K562 (cell line): ENCODE results near the gene DNAJC6. TPM values are rescaled to one million over a fixed set of nuclear protein-coding genes. Genes with fewer than 3 reads are reported as not detected.

ENCODE experiments used
- HMGN3 ChIP-seq: IDR thresholded peaks from 2 replicates; pipeline ENCODE4 v1.6.1; 2011; ENCODE audit warnings: borderline replicate concordance, low read depth, mild to moderate bottlenecking, mixed read lengths, low read length; ENCODE audit not compliant: insufficient read length; ENCODE audit errors: extremely low read depth
- MCM7 ChIP-seq, 2 experiments: fragments of 450-650 bp; IDR thresholded peaks; 2 replicates each; pipeline ENCODE4 v1.6.1; 2016 to 2018
- MEF2A ChIP-seq: IDR thresholded peaks from 2 replicates; pipeline ENCODE4 v1.6.1; 2011; ENCODE audit warnings: low read depth, mild to moderate bottlenecking, low read length, moderate library complexity; ENCODE audit not compliant: control insufficient read depth
- RAD51 ChIP-seq: fragments of 450-650 bp; IDR thresholded peaks from 2 replicates; pipeline ENCODE4 v1.7.1; 2016; ENCODE audit warnings: low read depth, mild to moderate bottlenecking, borderline replicate concordance
- SMARCA5 ChIP-seq: fragments of 450-650 bp; IDR thresholded peaks from 2 replicates; pipeline ENCODE4 v1.6.1; 2016
- ZNF431 ChIP-seq: sonication (generic); formaldehyde crosslinking; IDR thresholded peaks from 2 replicates; pipeline ENCODE4 v1.8.0; 2022; ENCODE audit warnings: mild to moderate bottlenecking, missing genetic modification reagents
- ZNF644 ChIP-seq: fragments of 200-800 bp; sonication (Bioruptor generic); IDR thresholded peaks from 2 replicates; pipeline ENCODE4 v1.6.1; 2016; ENCODE audit warnings: low read depth, missing genetic modification characterization, missing compliant biosample characterization
- ZNF79 ChIP-seq: fragments of 250-450 bp; sonication (Bioruptor Pico); IDR thresholded peaks from 2 replicates; pipeline ENCODE4 v1.4.0; 2020; ENCODE audit warnings: low read depth, mild to moderate bottlenecking, moderate library complexity
- polyA plus RNA-seq, 8 experiments: library from polyadenylated mRNA; depleted of rRNA in 4 of 8; stranded (reverse) in 5 of 8; unstranded in 3 of 8; fragments of >200 nt; fragmentation: Nextera tagmentation in 2 of 8; fragmentation: Illumina TruSeq in 1 of 8; extraction: Ambion mirVana in 2 of 8; extraction: Trizol in 1 of 8; gene quantifications; 2 replicates each; pipeline versions ENCODE4 v1.2.1 to v1.2.3, GENCODE V29; 2011 to 2014; ENCODE audit warnings: inconsistent platforms in 1 of 8, missing spikeins in 1 of 8
- total RNA-seq, 7 experiments: library from RNA; depleted of rRNA in 6 of 7; stranded (reverse); fragments of >200 nt in 6 of 7; fragmentation: Illumina TruSeq in 2 of 7; extraction: Trizol in 2 of 7; gene quantifications; 2 replicates each; pipeline versions ENCODE4 v1.2.1 to v1.2.3, GENCODE V29; 2011 to 2021; ENCODE audit warnings: low replicate concordance in 1 of 7
- TF ChIP-seq, protein P1 (sequence below): fragments of 450-650 bp; IDR thresholded peaks from 2 replicates; pipeline ENCODE4 v1.6.1; 2016; ENCODE audit warnings: mild to moderate bottlenecking, moderate library complexity
- TF ChIP-seq, protein P2 (sequence below), 2 experiments: IDR thresholded peaks; 2 replicates each; pipeline ENCODE4 v1.6.1; 2012; ENCODE audit warnings: improper control_type of control experiment in 2 of 2, low read depth in 2 of 2, low read length in 2 of 2, borderline replicate concordance in 1 of 2
- TF ChIP-seq, protein P3 (sequence below): fragments of 450-650 bp; IDR thresholded peaks from 2 replicates; pipeline ENCODE4 v1.6.1; 2017; ENCODE audit warnings: antibody characterized with exemption

Gene DNAJC6
- total and polyA plus RNA-seq, 9 of the 15 experiments (the other 6 are each of a cell fraction or from before 2014, with no cell fraction given), result 6.7 to 78.7 (median 28.0) TPM

DNA sequence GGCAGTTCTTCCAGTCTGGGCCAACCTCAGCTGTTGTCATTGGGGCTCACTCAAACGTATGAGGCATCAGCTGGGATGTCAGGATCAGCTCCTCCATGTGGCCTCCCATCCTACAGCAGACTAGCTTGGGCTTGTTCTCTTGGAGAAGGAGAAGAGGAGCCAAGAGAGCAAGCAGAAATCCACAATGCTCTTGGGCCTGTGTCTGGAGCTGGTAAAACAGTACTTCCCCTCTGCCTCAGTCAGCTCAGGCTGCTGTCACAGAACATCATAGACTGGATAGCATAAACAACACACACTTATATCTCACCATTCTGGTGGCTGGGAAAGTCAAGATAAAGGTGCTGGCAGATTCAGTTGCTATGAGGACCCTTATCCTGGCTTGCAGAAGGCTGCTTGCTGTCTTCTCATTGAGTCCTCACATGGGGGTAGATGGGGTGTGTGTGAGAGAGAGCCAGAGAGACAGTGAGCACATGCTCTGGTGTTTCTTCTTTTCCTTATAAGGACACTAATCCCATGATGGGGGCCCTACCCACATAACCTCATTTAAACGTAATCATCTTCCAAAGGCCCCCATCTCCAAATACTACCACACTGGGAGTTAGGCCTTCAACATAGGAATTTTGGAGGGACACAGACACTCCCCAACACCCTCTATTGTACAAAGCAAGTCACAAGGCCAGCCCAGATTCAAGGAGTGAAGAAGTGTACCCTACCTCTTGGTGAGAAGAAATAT is 16.3 kb upstream of the DNAJC6 start (continued):
- TF ChIP-seq, protein P1, sequence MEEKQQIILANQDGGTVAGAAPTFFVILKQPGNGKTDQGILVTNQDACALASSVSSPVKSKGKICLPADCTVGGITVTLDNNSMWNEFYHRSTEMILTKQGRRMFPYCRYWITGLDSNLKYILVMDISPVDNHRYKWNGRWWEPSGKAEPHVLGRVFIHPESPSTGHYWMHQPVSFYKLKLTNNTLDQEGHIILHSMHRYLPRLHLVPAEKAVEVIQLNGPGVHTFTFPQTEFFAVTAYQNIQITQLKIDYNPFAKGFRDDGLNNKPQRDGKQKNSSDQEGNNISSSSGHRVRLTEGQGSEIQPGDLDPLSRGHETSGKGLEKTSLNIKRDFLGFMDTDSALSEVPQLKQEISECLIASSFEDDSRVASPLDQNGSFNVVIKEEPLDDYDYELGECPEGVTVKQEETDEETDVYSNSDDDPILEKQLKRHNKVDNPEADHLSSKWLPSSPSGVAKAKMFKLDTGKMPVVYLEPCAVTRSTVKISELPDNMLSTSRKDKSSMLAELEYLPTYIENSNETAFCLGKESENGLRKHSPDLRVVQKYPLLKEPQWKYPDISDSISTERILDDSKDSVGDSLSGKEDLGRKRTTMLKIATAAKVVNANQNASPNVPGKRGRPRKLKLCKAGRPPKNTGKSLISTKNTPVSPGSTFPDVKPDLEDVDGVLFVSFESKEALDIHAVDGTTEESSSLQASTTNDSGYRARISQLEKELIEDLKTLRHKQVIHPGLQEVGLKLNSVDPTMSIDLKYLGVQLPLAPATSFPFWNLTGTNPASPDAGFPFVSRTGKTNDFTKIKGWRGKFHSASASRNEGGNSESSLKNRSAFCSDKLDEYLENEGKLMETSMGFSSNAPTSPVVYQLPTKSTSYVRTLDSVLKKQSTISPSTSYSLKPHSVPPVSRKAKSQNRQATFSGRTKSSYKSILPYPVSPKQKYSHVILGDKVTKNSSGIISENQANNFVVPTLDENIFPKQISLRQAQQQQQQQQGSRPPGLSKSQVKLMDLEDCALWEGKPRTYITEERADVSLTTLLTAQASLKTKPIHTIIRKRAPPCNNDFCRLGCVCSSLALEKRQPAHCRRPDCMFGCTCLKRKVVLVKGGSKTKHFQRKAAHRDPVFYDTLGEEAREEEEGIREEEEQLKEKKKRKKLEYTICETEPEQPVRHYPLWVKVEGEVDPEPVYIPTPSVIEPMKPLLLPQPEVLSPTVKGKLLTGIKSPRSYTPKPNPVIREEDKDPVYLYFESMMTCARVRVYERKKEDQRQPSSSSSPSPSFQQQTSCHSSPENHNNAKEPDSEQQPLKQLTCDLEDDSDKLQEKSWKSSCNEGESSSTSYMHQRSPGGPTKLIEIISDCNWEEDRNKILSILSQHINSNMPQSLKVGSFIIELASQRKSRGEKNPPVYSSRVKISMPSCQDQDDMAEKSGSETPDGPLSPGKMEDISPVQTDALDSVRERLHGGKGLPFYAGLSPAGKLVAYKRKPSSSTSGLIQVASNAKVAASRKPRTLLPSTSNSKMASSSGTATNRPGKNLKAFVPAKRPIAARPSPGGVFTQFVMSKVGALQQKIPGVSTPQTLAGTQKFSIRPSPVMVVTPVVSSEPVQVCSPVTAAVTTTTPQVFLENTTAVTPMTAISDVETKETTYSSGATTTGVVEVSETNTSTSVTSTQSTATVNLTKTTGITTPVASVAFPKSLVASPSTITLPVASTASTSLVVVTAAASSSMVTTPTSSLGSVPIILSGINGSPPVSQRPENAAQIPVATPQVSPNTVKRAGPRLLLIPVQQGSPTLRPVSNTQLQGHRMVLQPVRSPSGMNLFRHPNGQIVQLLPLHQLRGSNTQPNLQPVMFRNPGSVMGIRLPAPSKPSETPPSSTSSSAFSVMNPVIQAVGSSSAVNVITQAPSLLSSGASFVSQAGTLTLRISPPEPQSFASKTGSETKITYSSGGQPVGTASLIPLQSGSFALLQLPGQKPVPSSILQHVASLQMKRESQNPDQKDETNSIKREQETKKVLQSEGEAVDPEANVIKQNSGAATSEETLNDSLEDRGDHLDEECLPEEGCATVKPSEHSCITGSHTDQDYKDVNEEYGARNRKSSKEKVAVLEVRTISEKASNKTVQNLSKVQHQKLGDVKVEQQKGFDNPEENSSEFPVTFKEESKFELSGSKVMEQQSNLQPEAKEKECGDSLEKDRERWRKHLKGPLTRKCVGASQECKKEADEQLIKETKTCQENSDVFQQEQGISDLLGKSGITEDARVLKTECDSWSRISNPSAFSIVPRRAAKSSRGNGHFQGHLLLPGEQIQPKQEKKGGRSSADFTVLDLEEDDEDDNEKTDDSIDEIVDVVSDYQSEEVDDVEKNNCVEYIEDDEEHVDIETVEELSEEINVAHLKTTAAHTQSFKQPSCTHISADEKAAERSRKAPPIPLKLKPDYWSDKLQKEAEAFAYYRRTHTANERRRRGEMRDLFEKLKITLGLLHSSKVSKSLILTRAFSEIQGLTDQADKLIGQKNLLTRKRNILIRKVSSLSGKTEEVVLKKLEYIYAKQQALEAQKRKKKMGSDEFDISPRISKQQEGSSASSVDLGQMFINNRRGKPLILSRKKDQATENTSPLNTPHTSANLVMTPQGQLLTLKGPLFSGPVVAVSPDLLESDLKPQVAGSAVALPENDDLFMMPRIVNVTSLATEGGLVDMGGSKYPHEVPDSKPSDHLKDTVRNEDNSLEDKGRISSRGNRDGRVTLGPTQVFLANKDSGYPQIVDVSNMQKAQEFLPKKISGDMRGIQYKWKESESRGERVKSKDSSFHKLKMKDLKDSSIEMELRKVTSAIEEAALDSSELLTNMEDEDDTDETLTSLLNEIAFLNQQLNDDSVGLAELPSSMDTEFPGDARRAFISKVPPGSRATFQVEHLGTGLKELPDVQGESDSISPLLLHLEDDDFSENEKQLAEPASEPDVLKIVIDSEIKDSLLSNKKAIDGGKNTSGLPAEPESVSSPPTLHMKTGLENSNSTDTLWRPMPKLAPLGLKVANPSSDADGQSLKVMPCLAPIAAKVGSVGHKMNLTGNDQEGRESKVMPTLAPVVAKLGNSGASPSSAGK, result peak; percentile 88
- TF ChIP-seq, protein P2, sequence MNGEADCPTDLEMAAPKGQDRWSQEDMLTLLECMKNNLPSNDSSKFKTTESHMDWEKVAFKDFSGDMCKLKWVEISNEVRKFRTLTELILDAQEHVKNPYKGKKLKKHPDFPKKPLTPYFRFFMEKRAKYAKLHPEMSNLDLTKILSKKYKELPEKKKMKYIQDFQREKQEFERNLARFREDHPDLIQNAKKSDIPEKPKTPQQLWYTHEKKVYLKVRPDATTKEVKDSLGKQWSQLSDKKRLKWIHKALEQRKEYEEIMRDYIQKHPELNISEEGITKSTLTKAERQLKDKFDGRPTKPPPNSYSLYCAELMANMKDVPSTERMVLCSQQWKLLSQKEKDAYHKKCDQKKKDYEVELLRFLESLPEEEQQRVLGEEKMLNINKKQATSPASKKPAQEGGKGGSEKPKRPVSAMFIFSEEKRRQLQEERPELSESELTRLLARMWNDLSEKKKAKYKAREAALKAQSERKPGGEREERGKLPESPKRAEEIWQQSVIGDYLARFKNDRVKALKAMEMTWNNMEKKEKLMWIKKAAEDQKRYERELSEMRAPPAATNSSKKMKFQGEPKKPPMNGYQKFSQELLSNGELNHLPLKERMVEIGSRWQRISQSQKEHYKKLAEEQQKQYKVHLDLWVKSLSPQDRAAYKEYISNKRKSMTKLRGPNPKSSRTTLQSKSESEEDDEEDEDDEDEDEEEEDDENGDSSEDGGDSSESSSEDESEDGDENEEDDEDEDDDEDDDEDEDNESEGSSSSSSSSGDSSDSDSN (IDR thresholded peaks at IDR 0.05; ENCODE audit: borderline replicate concordance in 1 of 2, low read depth in 2 of 2, low read length in 2 of 2), result peak in 1 of 2 experiments; percentile 95; a peak in 2 of 4 replicates
- TF ChIP-seq MEF2A, result 0 out of 2 replicates have a peak, but pooled peaks have one; percentile 26
- TF ChIP-seq RAD51, result peak; percentile 61; the same call in 1 of the 2 replicates
- TF ChIP-seq SMARCA5, result no peak
- TF ChIP-seq ZNF79, result no peak
- TF ChIP-seq, protein P3, sequence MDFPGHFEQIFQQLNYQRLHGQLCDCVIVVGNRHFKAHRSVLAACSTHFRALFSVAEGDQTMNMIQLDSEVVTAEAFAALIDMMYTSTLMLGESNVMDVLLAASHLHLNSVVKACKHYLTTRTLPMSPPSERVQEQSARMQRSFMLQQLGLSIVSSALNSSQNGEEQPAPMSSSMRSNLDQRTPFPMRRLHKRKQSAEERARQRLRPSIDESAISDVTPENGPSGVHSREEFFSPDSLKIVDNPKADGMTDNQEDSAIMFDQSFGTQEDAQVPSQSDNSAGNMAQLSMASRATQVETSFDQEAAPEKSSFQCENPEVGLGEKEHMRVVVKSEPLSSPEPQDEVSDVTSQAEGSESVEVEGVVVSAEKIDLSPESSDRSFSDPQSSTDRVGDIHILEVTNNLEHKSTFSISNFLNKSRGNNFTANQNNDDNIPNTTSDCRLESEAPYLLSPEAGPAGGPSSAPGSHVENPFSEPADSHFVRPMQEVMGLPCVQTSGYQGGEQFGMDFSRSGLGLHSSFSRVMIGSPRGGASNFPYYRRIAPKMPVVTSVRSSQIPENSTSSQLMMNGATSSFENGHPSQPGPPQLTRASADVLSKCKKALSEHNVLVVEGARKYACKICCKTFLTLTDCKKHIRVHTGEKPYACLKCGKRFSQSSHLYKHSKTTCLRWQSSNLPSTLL, result no peak
- TF ChIP-seq ZNF431 (CRISPR knock-in tag), result no peak; the same call in 1 of the 2 replicates
- no peak for TF ChIP-seq MCM7 (IDR thresholded peaks at IDR 0.05)
- TF ChIP-seq ZNF644 (tag), result peak; percentile 91; the same call in 1 of the 2 replicates
- peak; percentile 94 for TF ChIP-seq HMGN3
